IMR-90 (cell line): ENCODE results near the gene ZNF800.

Experiments used
- BHLHE40 ChIP-seq: fragments of 150-350 bp; IDR thresholded peaks from 2 replicates; pipeline ENCODE4 v1.6.1; 2016; ENCODE audit warnings: mild to moderate bottlenecking, low read depth, low read length
- CEBPB ChIP-seq: IDR thresholded peaks from 2 replicates; pipeline ENCODE4 v1.6.1; 2012; ENCODE audit warnings: low read depth, low read length, improper control_type of control experiment
- CHD1 ChIP-seq: IDR thresholded peaks from 2 replicates; pipeline ENCODE4 v1.6.1; 2012; ENCODE audit warnings: low read depth, low read length, improper control_type of control experiment
- MAZ ChIP-seq: IDR thresholded peaks from 2 replicates; pipeline ENCODE4 v1.6.1; 2012; ENCODE audit warnings: low read depth, mild to moderate bottlenecking, low read length, improper control_type of control experiment, moderate library complexity, borderline replicate concordance
- MXI1 ChIP-seq: IDR thresholded peaks from 2 replicates; pipeline ENCODE4 v1.6.1; 2012; ENCODE audit warnings: low read depth, mild to moderate bottlenecking, low read length, moderate library complexity, borderline replicate concordance
- NFE2L2 ChIP-seq: fragments of 150-350 bp; IDR thresholded peaks from 2 replicates; pipeline ENCODE4 v1.6.1; 2016; ENCODE audit warnings: low read depth, mild to moderate bottlenecking, low read length
- POLR2A ChIP-seq: IDR thresholded peaks from 2 replicates; pipeline ENCODE4 v1.6.1; 2012; ENCODE audit warnings: mild to moderate bottlenecking, low read depth, low read length
- RAD21 ChIP-seq: IDR thresholded peaks from 2 replicates; pipeline ENCODE4 v1.6.1; 2012; ENCODE audit warnings: low read length, improper control_type of control experiment
- RCOR1 ChIP-seq: IDR thresholded peaks from 2 replicates; pipeline ENCODE4 v1.6.1; 2012; ENCODE audit warnings: mild to moderate bottlenecking, low read length, improper control_type of control experiment; ENCODE audit not compliant: insufficient replicate concordance
- RFX5 ChIP-seq: IDR thresholded peaks from 2 replicates; pipeline ENCODE4 v1.8.0; 2012; ENCODE audit warnings: low read depth, mild to moderate bottlenecking, low read length, moderate library complexity
- SMC3 ChIP-seq: fragments of 150-350 bp; IDR thresholded peaks from 2 replicates; pipeline ENCODE4 v1.6.1; 2016; ENCODE audit warnings: low read depth, mild to moderate bottlenecking, antibody characterized with exemption, low read length, moderate library complexity
- TF ChIP-seq, protein P1 (sequence below): conservative IDR thresholded peaks from 2 replicates; pipeline ENCODE4 v1.5.1; 2012; ENCODE audit warnings: mild to moderate bottlenecking, low read depth, low read length, improper control_type of control experiment
- TF ChIP-seq, protein P2 (sequence below): fragments of 150-350 bp; IDR thresholded peaks from 2 replicates; pipeline ENCODE4 v1.6.1; 2017; ENCODE audit warnings: mild to moderate bottlenecking, antibody characterized with exemption, low read length, low read depth

DNA sequence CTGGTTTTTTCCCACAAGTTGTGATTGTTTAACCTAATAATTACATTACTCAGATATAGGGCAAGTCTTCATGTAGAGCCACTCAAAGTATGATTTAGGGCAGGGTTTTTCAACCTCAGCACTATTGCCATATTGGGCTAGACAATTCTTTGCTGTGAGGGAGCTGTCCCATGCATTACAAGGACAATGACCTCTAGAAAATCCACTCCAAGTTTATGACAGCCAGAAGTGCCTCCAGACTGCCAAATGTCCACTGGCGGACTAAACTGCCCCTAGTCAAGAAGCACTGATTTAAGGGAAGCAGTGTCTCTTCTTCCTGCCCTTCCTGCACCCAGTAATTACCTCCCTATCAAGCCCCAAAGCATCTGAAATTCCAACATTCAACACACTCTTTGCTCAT, 54.4 kb downstream of the ZNF800 start:
- TF ChIP-seq, protein P1, sequence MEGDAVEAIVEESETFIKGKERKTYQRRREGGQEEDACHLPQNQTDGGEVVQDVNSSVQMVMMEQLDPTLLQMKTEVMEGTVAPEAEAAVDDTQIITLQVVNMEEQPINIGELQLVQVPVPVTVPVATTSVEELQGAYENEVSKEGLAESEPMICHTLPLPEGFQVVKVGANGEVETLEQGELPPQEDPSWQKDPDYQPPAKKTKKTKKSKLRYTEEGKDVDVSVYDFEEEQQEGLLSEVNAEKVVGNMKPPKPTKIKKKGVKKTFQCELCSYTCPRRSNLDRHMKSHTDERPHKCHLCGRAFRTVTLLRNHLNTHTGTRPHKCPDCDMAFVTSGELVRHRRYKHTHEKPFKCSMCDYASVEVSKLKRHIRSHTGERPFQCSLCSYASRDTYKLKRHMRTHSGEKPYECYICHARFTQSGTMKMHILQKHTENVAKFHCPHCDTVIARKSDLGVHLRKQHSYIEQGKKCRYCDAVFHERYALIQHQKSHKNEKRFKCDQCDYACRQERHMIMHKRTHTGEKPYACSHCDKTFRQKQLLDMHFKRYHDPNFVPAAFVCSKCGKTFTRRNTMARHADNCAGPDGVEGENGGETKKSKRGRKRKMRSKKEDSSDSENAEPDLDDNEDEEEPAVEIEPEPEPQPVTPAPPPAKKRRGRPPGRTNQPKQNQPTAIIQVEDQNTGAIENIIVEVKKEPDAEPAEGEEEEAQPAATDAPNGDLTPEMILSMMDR = no peak
- no peak for TF ChIP-seq POLR2A
- TF ChIP-seq RAD21 = no peak
- TF ChIP-seq BHLHE40 = no peak
- TF ChIP-seq CEBPB = no peak
- TF ChIP-seq SMC3 = no peak
- TF ChIP-seq RCOR1 = no peak
- TF ChIP-seq NFE2L2 = no peak
- TF ChIP-seq, protein P2, sequence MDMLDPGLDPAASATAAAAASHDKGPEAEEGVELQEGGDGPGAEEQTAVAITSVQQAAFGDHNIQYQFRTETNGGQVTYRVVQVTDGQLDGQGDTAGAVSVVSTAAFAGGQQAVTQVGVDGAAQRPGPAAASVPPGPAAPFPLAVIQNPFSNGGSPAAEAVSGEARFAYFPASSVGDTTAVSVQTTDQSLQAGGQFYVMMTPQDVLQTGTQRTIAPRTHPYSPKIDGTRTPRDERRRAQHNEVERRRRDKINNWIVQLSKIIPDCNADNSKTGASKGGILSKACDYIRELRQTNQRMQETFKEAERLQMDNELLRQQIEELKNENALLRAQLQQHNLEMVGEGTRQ = no peak
- TF ChIP-seq RFX5 = no peak
- TF ChIP-seq MXI1 = no peak
- TF ChIP-seq CHD1 = no peak
- no peak for TF ChIP-seq MAZ
